NCI-H1105 treated with DMSO at 0.1 percent for 48 hours (cell line): ENCODE results near the gene RAMP3.
"Not testable (repeated sequence)": the region's sequence is repeated elsewhere in the genome, so short reads cannot be mapped to it uniquely, and the experiment has no call there.

ENCODE experiments used
- DNase-seq: peaks from one replicate; lab custom pipeline; 2025; lab: John Stamatoyannopoulos, UW

RAMP3 gene

DNA sequence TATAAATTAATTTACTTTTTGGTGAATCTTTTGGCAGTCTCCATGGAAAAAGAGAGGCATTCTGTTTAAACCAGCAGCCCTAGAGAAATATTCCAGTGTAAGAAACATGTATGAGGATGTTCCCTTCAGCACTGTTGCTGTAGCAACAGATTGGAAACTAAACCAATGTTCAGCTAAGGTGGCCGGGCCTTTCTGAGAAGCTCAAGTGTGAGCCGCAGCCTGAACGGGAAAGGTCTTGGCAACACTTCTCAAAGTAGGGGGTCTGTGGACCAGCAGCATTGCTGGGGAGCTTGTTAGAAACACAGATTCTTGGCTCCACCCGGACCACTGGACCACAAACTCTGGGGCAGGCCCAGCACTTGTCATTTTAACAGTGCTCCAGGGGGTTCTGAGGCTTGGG is 36.2 kb downstream of the RAMP3 start:
- DNase-seq = no peak

DNA sequence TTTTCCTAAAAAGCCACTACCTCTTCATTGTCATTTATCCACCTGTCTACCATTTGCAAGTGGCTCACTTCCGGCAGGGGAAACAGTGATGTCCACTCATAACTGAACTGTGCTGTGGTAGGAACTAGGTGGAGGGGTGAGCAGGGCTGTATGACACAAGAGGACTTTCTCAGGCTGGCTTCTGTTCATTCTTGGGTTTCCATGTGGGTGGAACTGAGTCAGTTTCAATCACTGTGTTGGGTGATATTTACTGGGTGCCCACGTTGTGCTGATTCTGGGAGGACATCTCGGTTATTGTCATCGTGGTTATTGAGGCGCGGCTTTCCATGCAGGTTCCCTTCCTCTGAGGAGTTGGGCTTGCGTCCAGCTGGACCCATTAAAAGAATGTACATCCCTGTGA is 38.8 kb downstream of the RAMP3 start:
- DNase-seq = no peak

DNA sequence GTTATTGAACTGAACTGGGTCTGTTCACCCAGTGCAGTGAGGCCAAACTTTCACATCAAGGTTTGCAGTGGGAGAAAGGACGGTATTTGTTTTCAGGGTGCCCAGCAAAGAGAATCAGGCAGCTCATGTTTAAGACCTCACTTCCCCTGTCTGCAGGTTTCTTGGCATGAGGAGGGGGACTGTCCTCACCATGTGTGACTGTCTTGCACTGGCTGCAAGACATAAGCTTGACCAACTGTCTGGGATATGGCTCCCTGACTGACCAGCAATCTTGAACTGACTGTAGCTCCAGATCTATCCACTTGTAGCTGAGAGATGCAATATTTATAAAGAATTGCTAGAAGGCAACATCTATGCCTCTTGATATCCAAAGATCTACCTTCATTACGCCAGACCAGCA is 39.9 kb downstream of the RAMP3 start:
- no peak for DNase-seq

DNA sequence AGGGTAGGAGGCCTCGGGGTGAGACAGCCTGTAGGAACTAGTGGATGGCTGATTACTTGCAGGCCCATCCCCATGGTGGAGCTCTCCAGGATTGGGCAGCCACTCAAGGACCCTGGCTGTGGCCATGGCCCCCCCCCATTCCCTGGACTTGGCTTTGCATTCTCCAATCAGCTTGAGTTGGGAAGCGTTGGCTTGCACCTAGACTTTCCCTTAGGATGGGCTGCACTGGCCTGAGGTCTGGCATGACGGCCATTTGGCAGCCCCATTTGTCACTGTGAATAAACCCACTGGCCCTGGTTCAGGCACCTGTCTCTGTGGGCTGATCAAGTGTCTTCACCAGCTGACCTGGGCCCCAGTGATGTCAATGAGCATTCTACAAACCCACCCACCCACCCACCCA is 41.4 kb downstream of the RAMP3 start:
- no peak for DNase-seq

DNA sequence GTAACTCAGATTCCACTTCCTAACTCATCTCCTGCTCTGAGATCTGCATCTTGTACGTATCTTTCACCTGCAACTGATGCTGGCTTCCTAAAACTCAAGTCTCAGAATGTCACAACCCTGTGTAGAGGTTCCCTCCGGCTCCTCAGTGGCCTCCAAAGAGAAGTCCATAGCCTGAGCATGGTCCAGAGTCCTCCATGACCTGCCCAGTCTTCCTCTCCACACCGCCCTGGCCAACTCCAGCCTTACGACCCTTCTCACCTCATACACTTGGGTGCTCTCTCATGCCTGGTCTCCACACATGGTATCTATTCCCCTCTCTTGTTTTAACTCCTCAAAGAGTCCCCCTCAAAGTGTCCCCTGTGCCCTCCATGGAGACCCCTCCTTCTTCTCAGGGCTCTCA is 41.9 kb downstream of the RAMP3 start:
- no peak for DNase-seq

DNA sequence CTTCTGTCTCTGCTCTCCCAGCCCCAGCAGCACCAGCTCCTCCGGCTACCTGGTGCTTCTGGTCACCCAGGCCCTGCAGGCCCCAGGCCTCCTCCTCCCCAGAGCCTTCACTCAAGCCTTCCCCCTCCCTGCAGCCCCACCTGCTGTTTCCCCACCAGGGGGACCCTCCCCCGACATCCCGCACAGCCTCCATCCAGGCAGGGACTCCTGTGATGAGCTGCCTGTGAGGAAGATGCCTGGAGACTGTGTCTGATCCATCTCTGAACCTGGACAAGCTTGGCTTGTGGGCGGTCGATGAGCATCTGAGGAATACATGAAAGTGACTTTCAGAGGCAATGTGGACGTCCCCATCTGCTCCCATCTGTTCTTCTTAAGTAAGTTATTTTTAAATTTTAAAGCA is 45.0 kb downstream of the RAMP3 start:
- no peak for DNase-seq

DNA sequence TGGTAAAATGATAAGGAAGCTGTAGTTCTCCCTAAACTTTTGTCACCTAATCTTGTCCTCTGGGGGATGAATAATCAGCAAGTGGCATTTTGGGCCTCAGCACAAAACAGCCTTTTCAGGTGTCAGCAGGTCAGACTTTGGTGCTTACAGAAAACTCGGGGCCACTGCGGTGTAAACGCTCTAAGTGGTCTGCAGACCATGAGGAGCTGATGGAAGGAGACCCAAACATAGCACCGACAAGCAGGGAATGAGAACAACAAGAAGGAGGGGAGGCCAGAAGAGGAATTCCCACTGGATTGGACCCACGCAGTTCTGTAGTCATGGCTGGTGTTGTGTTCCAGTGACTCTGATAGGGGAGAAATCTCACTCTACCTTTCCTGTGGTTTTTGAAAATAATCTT is 45.4 kb downstream of the RAMP3 start:
- no peak for DNase-seq

DNA sequence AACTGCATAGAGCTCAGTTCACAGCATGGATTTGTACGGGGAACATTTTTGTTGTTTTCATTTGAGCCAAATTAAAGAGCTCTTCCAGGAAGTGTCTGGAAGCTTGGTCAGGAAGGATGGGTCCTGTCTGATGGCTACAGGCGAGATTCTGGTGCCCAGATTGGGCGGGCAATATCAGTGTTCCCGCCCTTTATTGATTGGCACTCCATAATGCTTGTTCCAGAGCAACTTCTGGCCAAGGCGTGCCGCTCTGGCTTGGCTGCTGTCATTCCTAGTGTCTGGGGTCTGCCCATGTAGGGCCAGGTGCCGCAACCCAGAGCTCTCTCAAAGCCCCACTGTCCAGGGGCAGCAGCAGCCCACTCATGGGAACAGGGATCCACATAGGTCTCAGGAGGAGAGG is 45.9 kb downstream of the RAMP3 start:
- DNase-seq = no peak

DNA sequence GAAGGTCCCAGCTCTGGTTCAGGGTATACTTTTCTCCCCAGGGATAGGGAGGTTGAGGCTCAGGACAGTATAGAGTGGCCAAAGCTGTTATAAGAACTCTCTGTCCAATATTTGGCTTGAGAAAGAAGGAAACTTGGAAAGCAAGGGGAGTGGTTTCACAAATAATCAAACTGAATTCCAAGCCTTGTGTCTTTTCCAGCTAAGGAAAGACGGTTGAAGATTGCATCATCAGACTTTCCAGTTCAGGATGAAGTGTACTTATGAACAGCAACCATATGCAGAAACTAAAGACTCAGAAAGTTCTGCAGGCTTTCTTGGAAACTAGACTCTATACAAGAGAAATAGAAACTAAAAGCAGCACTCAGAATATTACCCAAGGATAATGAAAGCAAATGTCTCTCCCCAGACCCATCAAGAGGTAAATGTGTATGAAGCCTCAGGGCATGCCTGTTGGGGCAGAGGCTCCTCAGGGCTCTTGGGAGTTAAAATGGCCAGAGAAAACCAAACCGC is 46.4 kb downstream of the RAMP3 start:
- no peak for DNase-seq

DNA sequence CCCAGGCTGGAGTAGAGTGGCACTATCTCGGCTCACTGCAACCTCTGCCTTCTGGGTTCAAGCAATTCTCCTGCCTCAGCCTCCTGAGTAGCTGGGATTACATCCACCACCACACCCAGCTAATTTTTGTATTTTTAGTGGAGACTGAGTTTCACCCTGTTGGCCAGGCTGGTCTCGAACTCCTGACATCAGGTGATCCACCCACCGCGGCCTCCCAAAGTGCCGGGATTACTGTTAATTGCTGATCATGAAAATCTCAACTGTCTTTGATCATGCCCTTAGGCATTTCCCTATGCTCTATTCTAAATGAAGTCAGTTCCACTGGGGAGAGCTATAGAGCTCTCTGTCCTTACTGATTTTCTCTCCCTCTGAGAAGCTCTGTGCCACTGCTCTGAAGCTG is 48.7 kb downstream of the RAMP3 start:
- DNase-seq = not testable (repeated sequence)

DNA sequence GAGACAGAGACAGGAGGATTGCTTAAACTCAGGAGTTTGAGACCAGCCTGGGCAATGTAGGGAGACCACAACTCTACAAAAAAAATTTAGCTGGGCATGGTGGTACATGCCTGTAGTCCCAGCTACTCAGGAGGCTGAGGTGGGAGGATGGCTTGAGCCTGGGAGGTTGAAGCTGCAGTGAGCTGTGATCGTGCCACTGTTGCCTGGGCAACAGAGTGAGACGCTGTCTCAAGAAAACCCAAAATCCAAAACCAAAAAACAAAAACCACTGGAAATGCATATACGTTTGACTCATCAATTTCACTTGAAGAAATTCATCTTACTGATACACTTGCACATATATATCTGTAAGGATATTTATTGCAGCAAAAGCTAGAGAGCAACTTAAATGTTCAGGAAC is 52.3 kb downstream of the RAMP3 start:
- not testable (repeated sequence) for DNase-seq

DNA sequence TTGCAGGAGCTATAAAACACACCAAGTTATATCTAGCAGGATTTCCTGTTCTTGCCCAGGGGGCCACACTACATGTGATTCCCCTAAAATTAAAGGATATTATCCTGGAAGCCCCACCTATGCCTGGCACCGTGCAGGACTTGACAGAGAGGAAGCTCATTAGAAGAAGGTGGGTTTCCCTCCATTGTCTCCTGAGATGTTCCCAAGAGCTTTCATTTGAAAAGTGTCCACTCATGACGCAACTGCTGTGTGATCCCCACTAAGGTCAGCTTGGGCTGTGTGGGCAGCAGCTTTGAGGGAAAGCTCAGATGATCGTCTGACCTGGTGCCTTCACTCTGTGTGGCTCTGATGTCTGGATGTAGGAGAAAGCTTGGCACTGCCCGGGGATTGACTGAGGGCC is 53.5 kb downstream of the RAMP3 start:
- DNase-seq = no peak

DNA sequence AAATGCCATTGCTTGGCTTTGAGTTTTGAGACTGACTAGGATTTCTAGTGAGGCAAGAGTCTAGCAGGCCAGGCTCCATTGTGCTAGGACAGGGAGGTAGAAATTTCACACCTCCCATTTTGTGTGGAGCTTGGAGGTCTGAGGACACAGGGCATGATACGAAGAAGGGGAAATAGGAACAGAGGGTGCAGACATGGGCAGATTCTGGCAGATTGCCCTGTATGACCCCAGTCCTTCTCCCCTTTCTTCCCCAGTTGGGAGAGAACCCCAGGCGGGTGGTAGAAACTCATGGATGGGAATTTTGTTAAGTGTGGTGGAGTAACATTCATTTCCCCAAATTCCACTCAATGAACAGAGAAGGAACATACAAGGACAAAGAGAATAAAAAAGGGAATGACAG is 54.4 kb downstream of the RAMP3 start:
- DNase-seq = no peak

DNA sequence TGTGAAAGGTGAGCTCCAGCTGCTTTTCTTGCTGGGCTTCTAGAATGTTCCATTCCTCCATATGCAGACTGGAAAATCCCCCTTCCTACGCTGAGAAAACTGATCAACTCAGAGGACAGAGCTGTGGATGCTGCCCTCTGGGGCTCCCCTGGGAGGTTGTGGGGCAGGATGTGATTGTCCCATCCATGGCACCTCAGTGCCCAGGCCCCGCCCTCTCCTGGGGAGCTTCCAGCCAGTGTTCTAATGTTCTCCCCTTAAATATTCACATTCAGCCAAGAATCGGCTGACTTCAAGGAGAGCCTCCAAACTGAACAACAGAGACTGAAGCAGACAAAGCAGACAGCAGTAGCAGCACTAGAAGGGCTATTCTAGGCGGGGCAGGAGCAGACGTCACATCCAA is 55.0 kb downstream of the RAMP3 start:
- no peak for DNase-seq

DNA sequence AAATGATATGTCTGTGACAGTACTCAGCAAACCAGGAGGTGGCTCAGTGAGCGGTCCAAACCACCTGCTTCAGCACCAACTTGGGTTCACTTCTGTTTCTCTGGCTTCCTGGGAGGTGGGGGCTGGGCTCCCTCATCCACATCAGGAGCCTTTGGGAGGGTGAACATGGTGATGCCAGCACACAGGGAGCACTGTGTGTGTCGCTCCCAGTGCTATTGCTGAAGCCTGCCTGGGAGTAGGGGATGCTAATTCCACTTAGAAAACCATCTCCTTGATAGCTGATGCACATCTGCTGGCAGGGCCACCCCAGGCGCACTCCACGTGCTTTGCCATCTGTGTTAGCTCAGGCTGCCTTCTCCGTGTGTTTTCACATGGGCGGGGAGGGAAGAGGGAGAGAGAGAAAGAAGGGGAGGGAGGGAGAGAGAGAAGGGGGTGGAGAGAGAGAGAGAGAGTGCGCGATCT is 58.0 kb downstream of the RAMP3 start:
- DNase-seq = no peak

DNA sequence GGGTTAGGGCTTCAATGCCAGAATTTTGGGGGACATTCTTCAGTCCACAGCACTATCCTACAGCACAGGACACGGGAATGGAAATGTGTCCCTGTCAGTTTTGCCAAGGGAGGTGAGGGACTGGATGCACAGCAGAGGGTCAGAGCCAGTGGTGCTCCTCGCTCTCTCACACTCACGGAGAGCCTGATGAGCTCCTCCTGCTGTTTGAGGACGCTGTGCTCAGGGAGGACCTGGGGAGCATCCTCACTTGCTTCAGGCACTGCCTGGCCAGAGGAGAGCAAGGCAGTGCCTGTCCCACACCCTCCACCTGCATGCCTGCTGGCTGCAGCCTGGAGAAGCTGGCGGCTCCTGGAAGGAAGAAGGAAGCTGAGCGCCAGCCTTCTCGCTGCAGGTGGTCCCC is 58.6 kb downstream of the RAMP3 start:
- no peak for DNase-seq

DNA sequence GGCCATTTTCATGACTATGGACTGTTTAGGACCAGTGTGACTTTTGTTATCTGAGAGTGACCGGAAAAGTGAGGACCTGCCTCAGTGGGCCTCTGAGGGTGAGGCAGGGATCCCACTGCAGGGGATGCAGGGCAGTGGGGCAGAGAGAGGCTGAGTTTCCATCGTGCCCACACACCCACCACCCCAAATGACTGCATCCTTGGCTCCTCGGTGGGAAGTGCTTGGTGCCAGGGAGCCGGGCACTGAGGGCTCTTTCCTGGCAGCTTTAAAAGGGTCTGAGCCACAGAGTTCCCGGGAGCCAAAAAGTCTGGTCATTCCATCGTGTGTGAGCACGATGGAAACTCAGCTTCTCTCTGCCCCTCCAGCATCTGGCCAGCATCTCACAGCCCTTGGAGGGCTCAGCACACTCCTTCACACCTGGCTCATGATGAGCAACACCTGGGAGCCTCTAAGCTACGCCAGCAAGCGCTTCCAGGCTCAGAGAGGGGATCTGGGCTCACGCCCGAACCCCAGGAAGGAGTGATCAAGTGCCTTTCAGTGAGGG is 59.1 kb downstream of the RAMP3 start:
- DNase-seq = no peak

DNA sequence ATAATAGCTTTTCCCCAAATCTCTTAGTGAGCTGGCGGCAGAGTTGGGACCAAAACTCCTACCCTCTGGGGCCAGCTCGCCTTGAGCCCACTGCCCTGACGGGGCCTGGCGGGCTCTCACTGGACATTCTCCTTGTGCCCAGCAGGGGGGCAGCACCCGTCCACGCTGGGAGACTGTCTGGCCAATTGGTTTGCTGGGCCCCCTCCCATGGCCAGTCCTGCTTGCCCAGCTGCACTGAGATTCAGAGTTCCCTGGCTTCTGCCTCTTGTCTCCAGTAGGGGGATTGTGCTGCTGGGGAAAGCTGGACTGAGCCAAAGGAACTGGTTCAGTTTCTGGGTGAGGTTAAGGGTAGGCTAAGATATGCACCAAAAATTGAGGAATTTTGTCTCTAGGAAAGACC is 59.8 kb downstream of the RAMP3 start:
- DNase-seq = no peak

DNA sequence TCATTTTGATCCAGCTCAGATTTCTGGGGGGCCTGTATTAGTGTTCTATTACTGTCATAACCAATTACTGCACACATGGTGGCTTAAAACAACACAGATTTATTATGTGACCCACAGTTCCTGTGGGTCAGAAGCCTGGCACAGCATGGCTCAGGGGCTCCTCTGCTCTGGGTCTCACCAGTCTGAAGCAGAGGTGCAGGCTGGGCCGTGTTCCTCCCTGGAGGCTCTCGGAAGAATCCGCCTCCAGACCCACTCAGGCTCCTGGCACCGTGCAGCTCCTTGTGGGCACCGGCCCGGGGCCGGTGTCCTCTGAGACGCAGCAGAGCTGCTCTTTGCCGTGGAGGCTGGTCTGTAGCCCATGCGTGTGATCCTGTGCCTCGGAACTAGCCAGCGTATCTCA is 61.5 kb downstream of the RAMP3 start:
- no peak for DNase-seq

DNA sequence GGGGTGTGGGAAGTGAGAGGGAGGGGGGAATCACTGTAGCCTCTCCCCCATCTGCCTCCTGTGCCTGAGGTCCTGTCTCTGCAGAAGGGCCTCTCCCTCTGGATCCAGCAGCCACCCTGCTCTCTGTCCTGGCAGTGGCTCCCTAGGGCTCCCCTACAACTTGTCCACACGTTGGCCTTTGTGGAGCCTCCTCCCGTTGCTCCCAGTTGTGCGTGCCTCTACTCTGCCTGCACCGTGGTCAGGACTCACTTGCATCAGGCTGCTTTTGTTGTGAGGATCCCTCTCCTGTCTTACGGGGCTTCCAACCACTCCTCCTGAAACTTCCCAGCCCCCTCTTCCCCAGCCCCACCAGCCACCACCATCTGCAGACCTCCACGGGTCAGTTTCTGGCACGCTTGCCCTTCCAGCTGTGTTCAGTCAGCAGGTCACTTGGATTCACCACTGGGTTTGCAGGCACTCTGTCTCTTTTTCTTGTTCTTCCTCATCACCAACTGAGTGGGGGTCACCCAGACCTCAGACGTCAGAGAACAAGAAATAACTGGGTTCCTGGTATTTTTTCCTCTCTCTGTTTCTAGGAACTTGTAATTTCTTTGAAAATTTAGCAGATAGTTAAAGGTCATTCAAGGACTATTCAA is 62.3 kb downstream of the RAMP3 start:
- DNase-seq = no peak

DNA sequence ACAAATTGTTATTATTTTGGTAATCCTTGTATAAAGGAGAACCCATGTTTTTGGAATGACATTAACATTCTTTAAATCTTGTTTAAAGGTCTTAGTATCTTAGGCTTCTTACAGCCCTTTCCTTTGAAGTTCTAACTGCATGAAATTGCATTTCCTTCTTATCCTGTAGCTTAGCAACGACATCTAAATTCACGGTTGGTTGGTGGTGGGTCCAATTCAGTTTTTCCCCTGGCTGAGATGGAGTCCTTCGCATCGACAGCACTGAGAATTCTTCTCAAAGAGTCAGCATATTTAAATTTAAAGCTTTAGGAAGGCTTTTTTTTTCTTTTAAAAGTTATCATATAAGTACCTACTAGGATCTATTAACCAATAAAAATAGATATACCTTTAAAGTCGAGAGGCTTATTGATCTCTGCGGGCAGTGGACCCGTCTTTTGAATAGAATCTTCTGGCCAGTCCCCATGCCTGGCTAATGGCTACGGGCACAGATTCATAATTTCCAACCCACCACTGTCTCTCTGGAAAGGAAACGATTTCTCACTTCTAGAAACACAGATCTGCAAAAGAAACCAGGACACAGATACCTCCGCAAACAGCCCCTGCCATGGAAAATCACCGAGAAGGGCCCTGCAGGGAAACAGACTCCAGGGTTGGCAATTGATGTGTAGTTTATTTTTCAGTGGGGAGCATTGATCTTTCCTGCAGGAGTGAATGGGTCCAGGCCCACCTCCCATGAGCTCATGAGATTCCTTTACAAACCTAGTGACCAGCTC is 63.4 kb downstream of the RAMP3 start:
- DNase-seq = no peak

DNA sequence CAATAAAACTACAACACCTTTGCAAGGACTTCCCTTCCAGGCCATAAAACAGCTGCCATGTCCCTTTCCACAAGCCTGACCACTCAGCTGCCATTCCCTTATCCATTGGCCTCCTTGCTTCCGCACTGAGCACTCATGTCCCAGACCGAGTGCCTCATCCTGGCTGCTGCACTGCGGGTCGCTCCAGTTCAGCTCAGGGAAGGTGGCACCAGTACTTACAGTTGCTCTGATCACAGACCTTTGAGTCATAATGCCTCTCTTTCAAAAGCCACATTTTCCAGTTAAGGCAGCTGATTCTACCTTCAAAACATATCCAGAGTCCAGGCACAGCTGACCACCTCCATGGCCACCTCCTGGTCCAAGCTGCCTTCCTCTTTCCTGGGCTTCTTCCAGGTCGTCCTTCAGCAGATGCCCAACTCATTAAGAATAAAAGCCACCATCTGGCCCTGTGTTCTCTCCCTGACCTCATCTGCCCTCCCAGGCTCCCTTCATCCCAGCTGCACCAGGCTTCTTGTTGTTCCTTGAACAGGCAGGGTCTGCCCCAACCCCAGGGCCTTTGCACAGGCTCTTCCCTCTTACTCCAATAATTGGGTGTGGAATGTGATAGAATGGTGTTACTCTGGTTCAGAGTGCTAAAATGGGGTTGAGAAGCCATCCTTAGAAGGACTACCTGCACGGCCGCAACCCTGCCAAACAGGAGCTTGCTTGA is 64.5 kb downstream of the RAMP3 start:
- no peak for DNase-seq

DNA sequence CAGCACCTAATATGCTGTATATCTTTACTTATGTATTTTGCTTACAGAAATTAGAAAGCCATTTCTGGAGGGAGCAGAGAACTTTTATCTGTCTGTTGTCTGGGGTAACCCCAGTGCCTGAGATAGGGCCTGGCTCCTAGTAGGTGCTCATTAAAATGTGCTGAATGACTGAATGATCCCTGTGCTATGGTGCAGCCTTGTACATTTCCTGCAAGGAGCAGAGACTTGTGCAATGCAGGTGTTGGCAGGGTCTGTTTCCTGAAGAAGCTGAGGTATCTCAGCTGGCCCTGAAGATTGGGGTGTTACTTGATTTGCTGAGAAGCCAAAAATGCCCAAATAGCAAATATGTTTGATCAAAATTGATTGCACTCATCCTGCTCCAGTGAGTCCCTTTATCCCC is 65.5 kb downstream of the RAMP3 start:
- DNase-seq = no peak
